KBM-7 (cell line): Measurements from ENCODE around the gene NIN.

Experiments used
- DNase-seq: peaks from one replicate; pipeline ENCODE4 v3.0.0-alpha.2; 2015
- in situ Hi-C: fragments of 300-500 bp; cut with MboI; formaldehyde crosslinking; loops from 2 replicates; pipeline ENCODE4 v1.14.3; 2020; ENCODE audit warnings: low sequenced_read_pairs, low pct_unique_long_range_greater_than_20kb, mixed read lengths

Gene NIN

GRCh38 chr14:50679674-50680073 is 151.3 kb downstream of the NIN start:
- in situ Hi-C loops, result no loop called here
- no peak for DNase-seq

- no peak for DNase-seq
- in situ Hi-C loops, result no loop called here
Measured at GRCh38 chr14:50678163-50678562, 152.8 kb downstream of the NIN start.

- peak; percentile 85 for DNase-seq
- in situ Hi-C loops, result no loop called here
Measured at GRCh38 chr14:50677527-50678063, 153.4 kb downstream of the NIN start.

GRCh38 chr14:50676814-50677516 is 154.0 kb downstream of the NIN start:
- no peak for DNase-seq
- in situ Hi-C loops, result no loop called here

GRCh38 chr14:50675597-50675996 is 155.4 kb downstream of the NIN start:
- in situ Hi-C loops, result no loop called here
- DNase-seq, result no peak

- in situ Hi-C loops, result no loop called here
- DNase-seq, result no peak
Measured at GRCh38 chr14:50670866-50671256, 160.1 kb downstream of the NIN start.

- DNase-seq, result no peak
- in situ Hi-C loops, result no loop called here
Measured at GRCh38 chr14:50670196-50670865, 160.6 kb downstream of the NIN start.
